ENCODE data around the gene SLC30A1.

Gene SLC30A1

DNA sequence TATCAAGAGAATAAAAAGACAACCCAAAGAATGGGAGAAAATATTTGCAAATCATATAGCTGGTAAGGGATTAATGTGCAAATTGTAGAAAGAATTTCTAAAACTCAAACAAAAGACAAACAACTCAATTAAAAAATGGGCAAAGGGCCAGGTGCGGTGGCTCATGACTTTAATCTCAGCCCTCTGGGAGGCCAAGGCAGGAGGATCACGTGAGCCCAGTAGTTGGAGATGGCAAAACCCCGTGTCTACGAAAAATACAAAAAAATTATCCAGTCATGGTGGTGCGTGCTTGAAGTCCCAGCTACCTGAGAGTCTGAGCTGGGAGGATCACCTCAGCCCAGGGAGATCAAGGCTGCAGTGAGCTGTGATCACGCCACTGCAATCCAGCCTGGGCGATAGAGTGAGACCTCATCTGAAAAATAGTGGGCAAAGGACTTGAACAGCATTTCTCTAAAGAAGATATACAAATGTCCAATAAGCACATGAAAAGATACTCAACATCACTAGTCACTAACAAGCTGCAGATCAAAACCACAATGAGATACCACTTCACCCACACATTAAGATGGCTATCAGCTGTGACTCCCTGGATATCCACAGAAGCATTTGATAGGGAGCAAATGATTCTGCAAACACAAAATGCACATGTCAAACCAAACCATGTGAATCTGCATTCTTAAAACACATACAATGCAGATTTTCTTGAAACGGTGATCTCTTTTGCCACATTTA lies 20.9 kb downstream of the SLC30A1 start:
- Histone ChIP-seq H3K27ac (ENCODE audit: low read depth, low read length, poor library complexity, severe bottlenecking) (no peak overlapping the region), H3K4me1 (ENCODE audit: insufficient read depth, low read length, severe bottlenecking) (no peaks in the 10 kb centered on the region), H3K4me3 (ENCODE audit: low read depth, low read length, poor library complexity, severe bottlenecking) (no peak overlapping the region), H3K36me3 (ENCODE audit: insufficient read depth, low read length) (no peaks in the 10 kb centered on the region), H3K4me2 (ENCODE audit: low read length) (no peak overlapping the region), H2AFZ (ENCODE audit: low read length) (no peak overlapping the region), H4K20me1 (ENCODE audit: insufficient read depth, low read length) (no peaks in the 10 kb centered on the region), H3K9me2 (ENCODE audit: low read depth, low read length) (no peaks in the 10 kb centered on the region), H3K9me3 (ENCODE audit: low read length) (no peaks in the 10 kb centered on the region), H3F3A (ENCODE audit: insufficient read depth, low read length) (no peaks in the 10 kb centered on the region), H3K9ac (ENCODE audit: low read length) (no peak overlapping the region), H3K79me2 (ENCODE audit: insufficient read depth, low read length) (no peaks in the 10 kb centered on the region), H3K27me3 (ENCODE audit: insufficient read depth, low read length) (no peaks in the 10 kb centered on the region; the same call in 1 of the 2 replicates)
- TF ChIP-seq EZH2 (IDR thresholded peaks at IDR 0.05; ENCODE audit: borderline replicate concordance, low read length) (no peak), CTCF (IDR thresholded peaks at IDR 0.05; ENCODE audit: low read length) (no peak)

GRCh38 chr1:211553549-211553948 lies 25.4 kb downstream of the SLC30A1 start:
- Histone ChIP-seq H3K9me3 (ENCODE audit: low read length) (no peaks in the 10 kb centered on the region), H3K27me3 (ENCODE audit: insufficient read depth, low read length) (no peaks in the 10 kb centered on the region), H3K9me2 (ENCODE audit: low read depth, low read length) (no peaks in the 10 kb centered on the region), H4K20me1 (ENCODE audit: insufficient read depth, low read length) (no peaks in the 10 kb centered on the region), H3K36me3 (ENCODE audit: insufficient read depth, low read length) (no peaks in the 10 kb centered on the region), H3K9ac (ENCODE audit: low read length) (no peak overlapping the region), H3F3A (ENCODE audit: insufficient read depth, low read length) (no peaks in the 10 kb centered on the region), H3K4me1 (ENCODE audit: insufficient read depth, low read length, severe bottlenecking) (no peaks in the 10 kb centered on the region), H3K4me3 (ENCODE audit: low read depth, low read length, poor library complexity, severe bottlenecking) (no peak overlapping the region), H3K27ac (ENCODE audit: low read depth, low read length, poor library complexity, severe bottlenecking) (no peak overlapping the region), H3K4me2 (ENCODE audit: low read length) (no peak overlapping the region), H3K79me2 (ENCODE audit: insufficient read depth, low read length) (no peaks in the 10 kb centered on the region), H2AFZ (ENCODE audit: low read length) (no peak overlapping the region)
- no peak for TF ChIP-seq EZH2 (IDR thresholded peaks at IDR 0.05; ENCODE audit: borderline replicate concordance, low read length)

DNA sequence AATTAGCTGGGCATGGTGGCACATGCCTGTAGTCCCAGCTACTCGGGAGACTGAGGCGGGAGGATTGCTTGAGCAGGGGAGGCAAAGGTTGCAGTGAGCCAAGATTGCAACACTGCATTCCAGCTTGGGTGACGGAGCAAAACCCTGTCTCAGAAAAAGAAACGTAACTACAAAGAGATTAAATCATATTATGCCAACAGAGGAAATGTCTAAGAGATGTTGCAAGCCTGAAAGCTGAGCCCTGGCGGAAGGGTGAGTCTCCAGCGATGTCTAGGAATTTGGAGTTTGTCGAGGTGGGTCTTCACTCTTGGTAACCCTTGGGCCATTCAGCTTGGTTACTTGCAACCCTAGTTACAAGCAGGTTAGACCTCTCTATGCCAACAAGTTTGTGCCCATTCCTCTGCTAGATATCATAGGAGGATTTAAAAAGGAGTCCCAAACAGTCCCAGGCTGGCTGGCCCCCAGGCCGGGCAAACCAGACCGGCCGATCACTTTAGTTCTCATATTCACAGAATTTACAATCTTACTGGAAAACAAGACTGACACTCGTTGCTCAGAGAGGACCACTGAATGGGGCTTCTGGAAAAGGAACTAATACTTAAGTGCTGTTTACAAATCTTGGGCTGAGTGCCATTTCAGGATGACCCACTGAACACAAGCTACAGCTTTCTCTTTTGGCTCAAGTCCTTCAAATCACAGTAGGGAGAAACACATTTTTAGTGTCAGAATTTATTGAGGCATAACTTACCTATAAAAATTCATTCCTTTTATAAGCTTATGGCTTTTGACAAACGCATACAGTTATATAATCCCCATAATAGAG lies 27.1 kb downstream of the SLC30A1 start:
- H3K79me2 ChIP-seq (ENCODE audit: insufficient read depth, low read length) = no peaks in the 10 kb centered on the region
- H3K36me3 ChIP-seq (ENCODE audit: insufficient read depth, low read length) = no peaks in the 10 kb centered on the region
- H3K9me2 ChIP-seq (ENCODE audit: low read depth, low read length) = no peaks in the 10 kb centered on the region
- H3K9ac ChIP-seq (ENCODE audit: low read length) = no peak overlapping the region
- H4K20me1 ChIP-seq (ENCODE audit: insufficient read depth, low read length) = no peaks in the 10 kb centered on the region
- H3K9me3 ChIP-seq (ENCODE audit: low read length) = no peaks in the 10 kb centered on the region
- H3K27ac ChIP-seq (ENCODE audit: low read depth, low read length, poor library complexity, severe bottlenecking) = no peak overlapping the region
- H3K4me2 ChIP-seq (ENCODE audit: low read length) = no peak overlapping the region
- TF ChIP-seq CTCF (IDR thresholded peaks at IDR 0.05; ENCODE audit: low read length) (no peak), EZH2 (IDR thresholded peaks at IDR 0.05; ENCODE audit: borderline replicate concordance, low read length) (no peak)
- H3K27me3 ChIP-seq (ENCODE audit: insufficient read depth, low read length) = no peaks in the 10 kb centered on the region
- no peak overlapping the region for H2AFZ ChIP-seq (ENCODE audit: low read length)
- H3K4me1 ChIP-seq (ENCODE audit: insufficient read depth, low read length, severe bottlenecking) = no peaks in the 10 kb centered on the region
- H3K4me3 ChIP-seq (ENCODE audit: low read depth, low read length, poor library complexity, severe bottlenecking) = no peak overlapping the region
- H3F3A ChIP-seq (ENCODE audit: insufficient read depth, low read length) = no peaks in the 10 kb centered on the region

Data from OCI-LY1 (cell line).